HepG2 (cell line): ENCODE measurements around the gene DPM1. TPM values are rescaled to one million over a fixed set of nuclear protein-coding genes. Genes with fewer than 3 reads are reported as not detected.

Source experiments
- ATAD3A ChIP-seq: sonication (generic); formaldehyde crosslinking; IDR thresholded peaks from 2 replicates; pipeline ENCODE4 v1.4.0; 2020; ENCODE audit warnings: missing genetic modification reagents
- CREB3 ChIP-seq: sonication (generic); formaldehyde crosslinking; IDR thresholded peaks from 2 replicates; pipeline ENCODE4 v1.5.0; 2020; ENCODE audit warnings: missing genetic modification reagents
- E2F2 ChIP-seq: sonication (generic); formaldehyde crosslinking; IDR thresholded peaks from 2 replicates; pipeline ENCODE4 v1.4.0; 2020; ENCODE audit warnings: missing genetic modification reagents, borderline replicate concordance
- FUBP1 ChIP-seq: sonication (generic); formaldehyde crosslinking; IDR thresholded peaks from 2 replicates; pipeline ENCODE4 v1.5.1; 2020; ENCODE audit warnings: missing genetic modification reagents, mild to moderate bottlenecking, borderline replicate concordance
- HNRNPL ChIP-seq: fragments of 200-400 bp; formaldehyde crosslinking; IDR thresholded peaks from 2 replicates; pipeline ENCODE4 v1.6.1; 2017; ENCODE audit warnings: mild to moderate bottlenecking, low read depth, low read length
- IKZF5 ChIP-seq: IDR thresholded peaks from 2 replicates; pipeline ENCODE4 v1.6.1; 2018; ENCODE audit warnings: missing genetic modification reagents, mild to moderate bottlenecking, missing compliant biosample characterization
- SOX5 ChIP-seq: IDR thresholded peaks from 2 replicates; pipeline ENCODE4 v1.6.1; 2016; ENCODE audit warnings: borderline replicate concordance
- SP5 ChIP-seq: IDR thresholded peaks from 2 replicates; pipeline ENCODE4 v1.6.1; 2016; ENCODE audit warnings: low read depth, borderline replicate concordance
- TAF15 ChIP-seq: fragments of 200-400 bp; formaldehyde crosslinking; IDR thresholded peaks from one replicate; pipeline ENCODE4 v1.6.1; 2018; ENCODE audit warnings: mild to moderate bottlenecking, low read depth, low read length; ENCODE audit not compliant: poor library complexity, severe bottlenecking
- THAP9 ChIP-seq: sonication (generic); formaldehyde crosslinking; IDR thresholded peaks from 2 replicates; pipeline ENCODE4; 2020; ENCODE audit warnings: missing genetic modification reagents, mild to moderate bottlenecking, borderline replicate concordance
- ZNF232 ChIP-seq: sonication (generic); formaldehyde crosslinking; IDR thresholded peaks from 2 replicates; pipeline ENCODE4 v1.4.0; 2020; ENCODE audit warnings: missing genetic modification reagents, borderline replicate concordance
- ZNF30 ChIP-seq: sonication (generic); formaldehyde crosslinking; IDR thresholded peaks from 2 replicates; pipeline ENCODE4 v1.5.0; 2020; ENCODE audit warnings: mild to moderate bottlenecking, missing genetic modification reagents
- ZNF468 ChIP-seq: sonication (generic); formaldehyde crosslinking; IDR thresholded peaks from 2 replicates; pipeline ENCODE4 v1.8.0; 2022; ENCODE audit warnings: mild to moderate bottlenecking, moderate library complexity, missing genetic modification reagents
- ZNF549 ChIP-seq: sonication (generic); formaldehyde crosslinking; IDR thresholded peaks from 2 replicates; pipeline ENCODE4 v1.5.0; 2020; ENCODE audit warnings: missing genetic modification reagents
- ZNF670 ChIP-seq: sonication (generic); formaldehyde crosslinking; IDR thresholded peaks from 2 replicates; pipeline ENCODE4 v1.8.0; 2022; ENCODE audit warnings: mild to moderate bottlenecking, missing genetic modification reagents, borderline replicate concordance
- ZNF691 ChIP-seq: sonication (generic); formaldehyde crosslinking; IDR thresholded peaks from 2 replicates; pipeline ENCODE4 v1.4.0; 2020; ENCODE audit warnings: missing genetic modification reagents, low read depth, mild to moderate bottlenecking, borderline replicate concordance
- ZSCAN29 ChIP-seq: sonication (generic); formaldehyde crosslinking; conservative IDR thresholded peaks from 2 replicates; pipeline ENCODE4 v1.4.0; 2020; ENCODE audit warnings: mild to moderate bottlenecking, missing genetic modification reagents
- ZSCAN30 ChIP-seq: sonication (generic); formaldehyde crosslinking; IDR thresholded peaks from 2 replicates; pipeline ENCODE4 v1.5.0; 2020; ENCODE audit warnings: mild to moderate bottlenecking, missing genetic modification reagents
- polyA plus RNA-seq, 8 experiments: library from polyadenylated mRNA; depleted of rRNA in 3 of 8; stranded (reverse) in 7 of 8; unstranded in 1 of 8; fragments of >200 nt; fragmentation: Illumina TruSeq in 4 of 8; extraction: Trizol in 4 of 8; gene quantifications; 2 replicates each; pipeline versions ENCODE4 v1.2.1 to v1.2.3, GENCODE V29; 2011 to 2016; ENCODE audit warnings: low read depth in 4 of 8, missing spikeins in 1 of 8, mixed read lengths in 1 of 8; ENCODE audit not compliant: insufficient read depth in 1 of 8
- total RNA-seq, 5 experiments: library from RNA; depleted of rRNA; stranded (reverse); fragments of >200 nt; fragmentation: Illumina TruSeq; extraction: Trizol; gene quantifications; 2 replicates each; pipeline ENCODE4 v1.2.3, GENCODE V29; 2016; ENCODE audit warnings: low read depth in 1 of 5

The DPM1 gene
- total and polyA plus RNA-seq, 2 of the 13 experiments (the other 11 are each of a cell fraction or from before 2014, with no cell fraction given): 83.2 to 161 TPM

- TF ChIP-seq FUBP1 (CRISPR knock-in tag): no peak
- no peak for TF ChIP-seq E2F2 (CRISPR knock-in tag)
- TF ChIP-seq ZSCAN29 (CRISPR knock-in tag): no peak
- TF ChIP-seq TAF15: no peak
- no peak for TF ChIP-seq SOX5 (CRISPR knock-in tag)
- TF ChIP-seq ZSCAN30 (CRISPR knock-in tag): no peak
- TF ChIP-seq ATAD3A (CRISPR knock-in tag): no peak
- TF ChIP-seq ZNF549 (CRISPR knock-in tag): no peak
- 0 out of 2 replicates have a peak, but pooled peaks have one; percentile 20 for TF ChIP-seq SP5 (CRISPR knock-in tag)
- no peak for TF ChIP-seq ZNF691 (CRISPR knock-in tag)
- TF ChIP-seq ZNF468: no peak
- TF ChIP-seq ZNF232 (CRISPR knock-in tag): no peak
- TF ChIP-seq ZNF30 (CRISPR knock-in tag): no peak
- TF ChIP-seq CREB3: no peak
- TF ChIP-seq ZNF670 (CRISPR knock-in tag): no peak
- no peak; the same call in 1 of the 2 replicates for TF ChIP-seq IKZF5
- TF ChIP-seq HNRNPL: no peak
- no peak for TF ChIP-seq THAP9 (CRISPR knock-in tag)
Measured at GRCh38 chr20:50987493-50988210, 29.3 kb upstream of the DPM1 start (continued).
